KBM-7 (cell line): ENCODE results near the gene HSFY1.
"Not testable (repeated sequence)": the region's sequence is repeated elsewhere in the genome, so short reads cannot be mapped to it uniquely, and the experiment has no call there.

Experiments
- DNase-seq: peaks from one replicate; pipeline ENCODE4 v3.0.0-alpha.2; 2015
- in situ Hi-C: fragments of 300-500 bp; cut with MboI; formaldehyde crosslinking; loops from 2 replicates; pipeline ENCODE4 v1.14.3; 2020; ENCODE audit warnings: low sequenced_read_pairs, low pct_unique_long_range_greater_than_20kb, mixed read lengths

Gene HSFY1, protein sequence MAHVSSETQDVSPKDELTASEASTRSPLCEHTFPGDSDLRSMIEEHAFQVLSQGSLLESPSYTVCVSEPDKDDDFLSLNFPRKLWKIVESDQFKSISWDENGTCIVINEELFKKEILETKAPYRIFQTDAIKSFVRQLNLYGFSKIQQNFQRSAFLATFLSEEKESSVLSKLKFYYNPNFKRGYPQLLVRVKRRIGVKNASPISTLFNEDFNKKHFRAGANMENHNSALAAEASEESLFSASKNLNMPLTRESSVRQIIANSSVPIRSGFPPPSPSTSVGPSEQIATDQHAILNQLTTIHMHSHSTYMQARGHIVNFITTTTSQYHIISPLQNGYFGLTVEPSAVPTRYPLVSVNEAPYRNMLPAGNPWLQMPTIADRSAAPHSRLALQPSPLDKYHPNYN

DNA sequence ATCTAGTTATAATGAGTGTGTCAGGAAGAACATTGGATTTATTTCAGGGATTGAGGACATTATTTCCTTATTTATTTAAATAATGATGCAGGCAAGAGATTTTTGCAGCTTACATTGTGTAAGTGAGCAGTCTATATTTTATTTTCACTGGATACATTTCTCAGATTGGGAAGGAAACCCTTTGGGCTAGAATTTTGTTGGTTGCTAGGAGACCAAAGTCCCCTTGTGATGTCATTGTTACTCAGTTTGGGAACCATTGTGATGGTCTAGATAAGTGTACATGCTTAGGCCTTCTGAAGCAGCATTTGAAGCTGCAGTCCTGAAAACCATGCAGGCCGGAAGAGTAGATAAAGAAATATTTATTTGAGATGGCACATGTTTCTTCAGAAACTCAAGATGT lies at the start of gene HSFY1:
TSS of gene HSFY1 (plus strand) at position 301 of the 400 bp plus-strand sequence. CDS start at position 369, 68 bp downstream.
- DNase-seq, in situ Hi-C loops: not testable (repeated sequence)

DNA sequence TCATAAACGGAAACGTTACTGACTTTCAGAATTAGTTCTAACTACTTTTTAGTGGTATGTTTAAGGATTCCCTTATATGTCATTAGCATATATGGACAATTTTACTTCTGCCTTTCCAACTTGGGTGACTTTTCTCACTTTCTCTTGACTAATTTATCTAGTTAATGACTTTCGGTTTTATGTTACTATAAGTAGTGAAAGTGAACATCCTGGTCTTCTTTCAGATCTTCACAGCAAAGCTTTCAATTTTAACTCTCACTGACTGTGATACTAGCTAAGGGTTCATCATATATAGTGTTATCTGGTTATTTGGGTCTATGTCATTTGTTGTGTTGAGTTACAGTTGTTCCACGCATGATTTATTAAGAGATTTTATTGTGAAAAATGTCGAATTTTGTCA lies 42.3 kb upstream of the HSFY1 start:
- DNase-seq, in situ Hi-C loops: not testable (repeated sequence)

DNA sequence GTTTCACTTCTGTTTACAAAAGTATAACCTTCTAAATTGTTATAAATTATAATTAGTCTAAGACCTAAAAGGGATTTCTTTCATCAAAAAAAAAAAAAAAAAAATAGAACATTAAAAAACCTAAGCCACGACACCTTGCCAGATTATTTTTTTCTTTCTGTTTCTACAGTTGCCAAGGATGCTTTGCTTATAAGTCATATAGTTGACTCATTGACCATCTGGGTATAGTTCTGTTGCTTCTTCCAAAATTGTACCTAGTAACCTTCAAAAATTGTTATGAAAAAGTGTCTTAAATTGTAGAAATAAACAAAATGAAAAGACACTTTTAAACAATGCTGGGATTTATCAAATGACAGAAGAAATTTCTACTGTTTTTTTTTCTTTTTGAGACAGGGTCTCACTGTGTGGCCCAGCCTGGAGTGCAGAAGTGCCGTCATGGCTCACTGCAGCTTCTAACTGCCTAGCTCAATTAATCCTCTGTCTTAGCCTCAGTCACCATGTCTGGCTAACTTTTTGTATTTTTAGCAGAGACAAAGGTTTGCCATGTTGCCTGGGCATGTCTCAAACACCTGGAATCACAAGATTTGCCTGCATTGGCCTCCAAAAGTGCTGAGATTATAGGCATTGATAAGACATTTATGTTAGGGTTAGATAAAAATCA lies 15.4 kb upstream of the HSFY1 start:
- in situ Hi-C loops, DNase-seq: not testable (repeated sequence)

DNA sequence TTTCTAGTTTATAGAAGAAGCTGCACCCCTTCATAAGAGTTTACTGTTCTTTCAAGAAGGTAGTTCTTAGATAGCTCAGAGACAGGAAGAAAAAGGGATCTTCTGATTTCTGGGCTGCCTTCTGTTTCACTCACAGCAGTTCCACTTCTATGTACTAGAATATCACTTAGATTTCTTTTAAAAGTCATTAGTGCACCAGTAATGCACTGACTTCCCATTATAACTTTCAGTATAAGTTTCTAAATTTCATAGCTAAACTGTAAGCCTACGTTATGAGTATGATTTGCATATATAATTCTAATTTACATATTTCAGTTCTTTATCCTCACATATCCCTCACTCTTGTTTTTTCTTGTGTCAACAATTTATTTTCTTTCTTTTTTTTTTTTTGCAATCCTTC lies 7.6 kb upstream of the HSFY1 start:
- DNase-seq, in situ Hi-C loops: not testable (repeated sequence)

DNA sequence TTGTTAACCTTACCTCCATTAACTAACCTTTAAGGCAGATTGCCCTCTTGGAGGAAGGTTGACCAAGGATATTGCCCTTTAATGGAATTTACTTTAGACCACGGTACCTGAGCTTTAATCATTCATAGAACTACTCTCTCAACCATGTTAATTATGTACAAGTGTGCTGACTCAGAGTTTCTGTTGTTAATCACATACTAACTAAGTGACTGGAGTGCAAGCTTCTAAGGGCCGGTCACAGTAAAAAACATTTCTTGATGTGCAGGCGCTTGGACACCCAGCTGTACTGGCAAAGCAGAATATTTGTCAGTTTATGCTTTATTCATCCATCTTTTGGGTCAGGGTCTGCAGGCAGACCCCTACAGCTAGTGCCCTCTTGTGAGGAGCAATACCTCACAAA lies 6.6 kb downstream of the HSFY1 start:
- not testable (repeated sequence) for DNase-seq

DNA sequence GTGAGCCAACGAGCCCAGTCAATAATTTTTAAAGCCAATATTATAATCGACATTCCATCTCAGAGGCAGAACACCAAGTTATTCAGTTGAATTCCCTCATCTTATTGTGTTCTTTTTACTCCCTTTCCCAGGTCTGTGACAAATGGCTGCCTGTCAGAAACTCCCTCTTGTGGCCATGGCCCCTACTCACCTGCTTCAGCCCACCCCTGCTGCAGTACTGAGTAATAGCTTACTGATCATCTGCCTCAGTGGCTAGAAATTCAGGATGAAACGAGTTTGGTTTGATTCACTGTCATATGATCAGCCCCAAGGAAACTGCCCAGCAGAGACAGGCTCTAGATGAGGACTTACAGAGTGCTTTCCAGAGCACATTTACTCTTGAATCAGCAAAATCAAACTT lies 19.4 kb downstream of the HSFY1 start:
- DNase-seq, result not testable (repeated sequence)

More for the DNA sequence above, 6.6 kb downstream of the HSFY1 start:
- in situ Hi-C loops, result not testable (repeated sequence)

More for the DNA sequence above, 19.4 kb downstream of the HSFY1 start:
- in situ Hi-C loops, result not testable (repeated sequence)
